IMR-90 (cell line): ENCODE results near the gene BHLHA9.

ENCODE experiments used
- CTCF ChIP-seq: conservative IDR thresholded peaks from 2 replicates; pipeline ENCODE4 v1.5.1; 2012; ENCODE audit warnings: mild to moderate bottlenecking, low read depth, low read length, improper control_type of control experiment
- ELK1 ChIP-seq: fragments of 150-350 bp; IDR thresholded peaks from 2 replicates; pipeline ENCODE4 v1.6.1; 2016; ENCODE audit warnings: low read depth, mild to moderate bottlenecking, low read length, moderate library complexity, borderline replicate concordance
- MAZ ChIP-seq: IDR thresholded peaks from 2 replicates; pipeline ENCODE4 v1.6.1; 2012; ENCODE audit warnings: low read depth, mild to moderate bottlenecking, low read length, improper control_type of control experiment, moderate library complexity, borderline replicate concordance
- POLR2A ChIP-seq: IDR thresholded peaks from 2 replicates; pipeline ENCODE4 v1.6.1; 2012; ENCODE audit warnings: mild to moderate bottlenecking, low read depth, low read length
- RAD21 ChIP-seq: IDR thresholded peaks from 2 replicates; pipeline ENCODE4 v1.6.1; 2012; ENCODE audit warnings: low read length, improper control_type of control experiment
- RCOR1 ChIP-seq: IDR thresholded peaks from 2 replicates; pipeline ENCODE4 v1.6.1; 2012; ENCODE audit warnings: mild to moderate bottlenecking, low read length, improper control_type of control experiment; ENCODE audit not compliant: insufficient replicate concordance
- TF ChIP-seq, protein P1 (sequence below): fragments of 150-350 bp; IDR thresholded peaks from 2 replicates; pipeline ENCODE4 v1.6.1; 2017; ENCODE audit warnings: mild to moderate bottlenecking, antibody characterized with exemption, low read length, low read depth

- TF ChIP-seq ELK1 (no peak), CTCF (no peak), MAZ (no peak), RAD21 (no peak), POLR2A (no peak), RCOR1 (no peak)
- TF ChIP-seq, protein P1, sequence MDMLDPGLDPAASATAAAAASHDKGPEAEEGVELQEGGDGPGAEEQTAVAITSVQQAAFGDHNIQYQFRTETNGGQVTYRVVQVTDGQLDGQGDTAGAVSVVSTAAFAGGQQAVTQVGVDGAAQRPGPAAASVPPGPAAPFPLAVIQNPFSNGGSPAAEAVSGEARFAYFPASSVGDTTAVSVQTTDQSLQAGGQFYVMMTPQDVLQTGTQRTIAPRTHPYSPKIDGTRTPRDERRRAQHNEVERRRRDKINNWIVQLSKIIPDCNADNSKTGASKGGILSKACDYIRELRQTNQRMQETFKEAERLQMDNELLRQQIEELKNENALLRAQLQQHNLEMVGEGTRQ = no peak
These were observed 32.8 kb upstream of the BHLHA9 start for GRCh38 chr17:1237471-1237870.
